Neural cell (in vitro differentiated cells): ENCODE measurements around the gene C11orf87. TPM values are rescaled to one million over a fixed set of nuclear protein-coding genes. Genes with fewer than 3 reads are reported as not detected.

Experiments used
- H2AFZ ChIP-seq: fragments of 200-600, 300-800 bp; sonication (generic), shearing (Covaris generic); 2 replicates; pipeline ENCODE4 v1.6.0; 2014; ENCODE audit warnings: low read depth, mild to moderate bottlenecking, antibody characterized with exemption, low read length, moderate library complexity
- H3F3A ChIP-seq: fragments of 200-600 bp; shearing (Covaris generic); 2 replicates; pipeline ENCODE4 v1.6.1; 2016; ENCODE audit warnings: mild to moderate bottlenecking, moderate library complexity, mixed read lengths, antibody characterized with exemption, low read length; ENCODE audit not compliant: insufficient read depth, poor library complexity, severe bottlenecking
- H3K27ac ChIP-seq: fragments of 200-600, 300-800 bp; sonication (generic), shearing (Covaris generic); 2 replicates; pipeline ENCODE4 v1.5.1; 2014; ENCODE audit warnings: mild to moderate bottlenecking, low read length, moderate library complexity
- H3K27me3 ChIP-seq: fragments of 300-800, 200-600 bp; sonication (generic), shearing (Covaris generic); 2 replicates; pipeline ENCODE4 v1.6.0; 2014; ENCODE audit warnings: mild to moderate bottlenecking, low read depth, low read length, moderate library complexity; ENCODE audit not compliant: insufficient read depth
- H3K36me3 ChIP-seq: fragments of 300-800, 200-600 bp; sonication (generic), shearing (Covaris generic); 2 replicates; pipeline ENCODE4 v1.5.1; 2014; ENCODE audit warnings: mild to moderate bottlenecking, antibody characterized with exemption, low read length, moderate library complexity; ENCODE audit not compliant: insufficient read depth
- H3K4me2 ChIP-seq: fragments of 300-800, 200-600 bp; sonication (generic), shearing (Covaris generic); 2 replicates; pipeline ENCODE4 v1.6.0; 2014; ENCODE audit warnings: mild to moderate bottlenecking, low read length
- H3K4me3 ChIP-seq: fragments of 300-800, 200-600 bp; sonication (generic), shearing (Covaris generic); 2 replicates; pipeline ENCODE4 v1.5.1; 2014; ENCODE audit warnings: mild to moderate bottlenecking, low read length, moderate library complexity
- H3K79me2 ChIP-seq: fragments of 200-600 bp; shearing (Covaris generic); replicated peaks from 2 replicates; pipeline ENCODE4 v1.6.0; 2014; ENCODE audit warnings: mild to moderate bottlenecking, low read length, moderate library complexity; ENCODE audit not compliant: insufficient read depth
- H3K9ac ChIP-seq: fragments of 300-800, 200-600 bp; sonication (generic), shearing (Covaris generic); 2 replicates; pipeline ENCODE4 v1.6.1; 2016; ENCODE audit warnings: mild to moderate bottlenecking, low read length, mixed read lengths
- H3K9me2 ChIP-seq: fragments of 200-600 bp; shearing (Covaris generic); 2 replicates; pipeline ENCODE4 v1.6.1; 2016; ENCODE audit warnings: mild to moderate bottlenecking, low read length, mixed read lengths; ENCODE audit not compliant: insufficient read depth
- H3K9me3 ChIP-seq: fragments of 200-600, 300-800 bp; sonication (generic), shearing (Covaris generic); 2 replicates; pipeline ENCODE4 v1.6.1; 2016; ENCODE audit warnings: mild to moderate bottlenecking, mixed run types, low read length, moderate library complexity, mixed read lengths
- H4K20me1 ChIP-seq: fragments of 200-600 bp; shearing (Covaris generic); 2 replicates; pipeline ENCODE4 v1.6.1; 2016; ENCODE audit warnings: mild to moderate bottlenecking, mixed run types; ENCODE audit not compliant: insufficient read depth
- EP300 ChIP-seq: fragments of 450-650 bp; conservative IDR thresholded peaks from 2 replicates; pipeline ENCODE4 v1.6.1; 2014; ENCODE audit warnings: antibody characterized with exemption, mild to moderate bottlenecking, moderate library complexity; ENCODE audit not compliant: poor library complexity, severe bottlenecking
- EZH2 ChIP-seq: fragments of 200-600, 300-800 bp; shearing (Covaris generic), sonication (generic); IDR thresholded peaks from 2 replicates; pipeline ENCODE4 v1.6.1; 2014; ENCODE audit warnings: antibody characterized with exemption, low read length, borderline replicate concordance, mild to moderate bottlenecking; ENCODE audit not compliant: insufficient read depth, poor library complexity, severe bottlenecking
- MXI1 ChIP-seq: fragments of 450-650 bp; conservative IDR thresholded peaks from 2 replicates; pipeline ENCODE4 v1.6.1; 2014; ENCODE audit warnings: antibody characterized with exemption, mild to moderate bottlenecking; ENCODE audit not compliant: poor library complexity, severe bottlenecking
- POLR2AphosphoS5 ChIP-seq: IDR thresholded peaks from 2 replicates; pipeline ENCODE4 v1.6.1; 2012
- RAD21 ChIP-seq: fragments of 450-650 bp; conservative IDR thresholded peaks from 2 replicates; pipeline ENCODE4 v1.6.1; 2014; ENCODE audit warnings: antibody characterized with exemption, mild to moderate bottlenecking, moderate library complexity
- SMC3 ChIP-seq: fragments of 450-650 bp; conservative IDR thresholded peaks from 2 replicates; pipeline ENCODE4 v1.6.1; 2014; ENCODE audit warnings: antibody characterized with exemption, mild to moderate bottlenecking, moderate library complexity; ENCODE audit not compliant: poor library complexity
- TAF1 ChIP-seq: IDR thresholded peaks from 2 replicates; pipeline ENCODE4 v1.6.1; 2012; ENCODE audit warnings: low read depth
- polyA minus RNA-seq: library from RNA; depleted of rRNA, polyadenylated mRNA; stranded (reverse); fragments of >200 nt; gene quantifications from 2 replicates; pipeline ENCODE4 v1.2.3, GENCODE V29; 2014
- polyA plus RNA-seq: library from polyadenylated mRNA; depleted of rRNA; stranded (reverse); fragments of >200 nt; gene quantifications from 2 replicates; pipeline ENCODE4 v1.2.3, GENCODE V29; 2014
- TF ChIP-seq, protein P1 (sequence below): fragments of 450-650 bp; IDR thresholded peaks from 2 replicates; pipeline ENCODE4 v1.5.1; 2014; ENCODE audit warnings: antibody characterized with exemption, mild to moderate bottlenecking, moderate library complexity; ENCODE audit not compliant: poor library complexity, severe bottlenecking
- TF ChIP-seq, protein P2 (sequence below): IDR thresholded peaks from 2 replicates; pipeline ENCODE4 v1.6.1; 2012; ENCODE audit warnings: borderline replicate concordance

The C11orf87 gene
- polyA plus RNA-seq (7.3 and 8.6 TPM in 2 replicates), polyA minus RNA-seq (12.9 and 14.9 TPM in 2 replicates)

DNA sequence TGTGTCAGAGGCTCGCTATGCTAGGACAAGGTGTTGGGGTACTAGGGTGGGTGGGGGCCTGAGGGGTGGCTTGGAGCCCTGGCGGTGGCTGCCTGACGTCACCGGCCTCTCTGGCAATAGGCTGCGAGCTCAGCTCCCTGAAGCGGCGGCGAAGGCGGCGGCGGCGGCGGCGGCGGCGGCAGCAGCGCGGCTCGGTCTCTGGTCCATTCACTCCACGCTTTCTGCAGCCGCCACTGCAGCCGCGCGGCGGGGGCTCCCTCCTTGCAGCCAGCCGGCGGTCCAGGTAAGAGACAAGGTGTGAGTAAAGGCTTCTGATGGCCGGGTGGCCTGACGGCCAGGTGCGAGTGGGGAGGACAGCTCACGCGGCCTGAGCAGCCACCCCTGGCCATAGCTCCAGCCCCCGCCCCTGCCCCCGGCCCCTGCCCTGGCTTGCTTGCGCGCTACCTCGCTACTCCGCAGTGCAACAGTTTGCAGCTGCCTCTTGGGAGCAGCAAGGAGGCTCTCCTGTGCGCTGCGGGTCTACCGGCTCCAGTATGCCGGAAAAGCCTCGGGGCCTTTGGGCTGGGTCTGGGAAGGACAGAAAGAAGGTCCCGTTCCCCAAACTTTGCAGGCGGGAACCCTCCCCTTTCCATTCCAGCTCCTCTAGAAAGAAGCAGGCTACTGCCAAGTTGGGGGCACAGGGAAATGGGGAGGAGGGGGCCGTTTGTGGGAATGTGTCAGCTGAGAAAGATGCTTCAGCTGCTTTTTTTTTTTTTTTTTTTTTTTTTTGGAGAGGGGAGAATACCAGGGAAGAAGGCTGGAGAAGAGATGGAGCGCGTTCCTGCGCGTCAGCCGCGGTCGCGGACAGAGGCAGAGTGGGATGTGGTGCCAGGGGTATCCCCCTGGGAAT is at the start of gene C11orf87:
Gene C11orf87, plus strand, starts transcription at position 210 of the 889 bp plus-strand sequence. CDS start 1,444 bp downstream, outside the sequence.
- H3K9ac ChIP-seq: peak within 1 kb of the TSS; percentile 66

DNA sequence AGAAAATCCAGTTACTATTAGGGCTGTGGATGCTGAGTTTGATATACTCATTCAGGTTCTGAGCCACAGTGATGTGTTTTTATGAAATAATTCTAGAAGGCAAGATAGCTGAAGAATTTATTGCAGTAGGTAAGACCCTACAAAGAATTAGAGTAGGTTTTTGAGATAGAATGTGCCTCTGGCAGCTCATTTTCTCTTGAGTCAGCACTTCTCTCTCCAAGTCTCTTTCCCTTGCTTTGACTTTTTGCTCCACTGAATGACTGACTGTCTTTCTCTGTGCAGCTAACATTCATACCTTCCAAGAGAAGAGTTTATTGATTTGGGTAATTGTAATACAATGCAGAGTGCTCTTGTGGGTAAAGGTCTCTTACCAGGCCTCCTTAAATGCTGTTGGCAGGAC is 48.0 kb upstream of the C11orf87 start:
- H3K9ac ChIP-seq: no peak overlapping the region
- H3K4me3 ChIP-seq: no peak overlapping the region
- H3K9me3 ChIP-seq: no peaks in the 10 kb centered on the region
- H3K79me2 ChIP-seq: no peaks in the 10 kb centered on the region
- TF ChIP-seq, protein P1, sequence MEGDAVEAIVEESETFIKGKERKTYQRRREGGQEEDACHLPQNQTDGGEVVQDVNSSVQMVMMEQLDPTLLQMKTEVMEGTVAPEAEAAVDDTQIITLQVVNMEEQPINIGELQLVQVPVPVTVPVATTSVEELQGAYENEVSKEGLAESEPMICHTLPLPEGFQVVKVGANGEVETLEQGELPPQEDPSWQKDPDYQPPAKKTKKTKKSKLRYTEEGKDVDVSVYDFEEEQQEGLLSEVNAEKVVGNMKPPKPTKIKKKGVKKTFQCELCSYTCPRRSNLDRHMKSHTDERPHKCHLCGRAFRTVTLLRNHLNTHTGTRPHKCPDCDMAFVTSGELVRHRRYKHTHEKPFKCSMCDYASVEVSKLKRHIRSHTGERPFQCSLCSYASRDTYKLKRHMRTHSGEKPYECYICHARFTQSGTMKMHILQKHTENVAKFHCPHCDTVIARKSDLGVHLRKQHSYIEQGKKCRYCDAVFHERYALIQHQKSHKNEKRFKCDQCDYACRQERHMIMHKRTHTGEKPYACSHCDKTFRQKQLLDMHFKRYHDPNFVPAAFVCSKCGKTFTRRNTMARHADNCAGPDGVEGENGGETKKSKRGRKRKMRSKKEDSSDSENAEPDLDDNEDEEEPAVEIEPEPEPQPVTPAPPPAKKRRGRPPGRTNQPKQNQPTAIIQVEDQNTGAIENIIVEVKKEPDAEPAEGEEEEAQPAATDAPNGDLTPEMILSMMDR: no peak
- TF ChIP-seq RAD21 (no peak), MXI1 (no peak), EP300 (no peak), TAF1 (no peak), EZH2 (no peak)
- H2AFZ ChIP-seq: no peak overlapping the region
- H3K27me3 ChIP-seq: no peaks in the 10 kb centered on the region
- no peaks in the 10 kb centered on the region for H3K9me2 ChIP-seq
- no peak overlapping the region for H3K4me2 ChIP-seq
- H3K36me3 ChIP-seq: no peaks in the 10 kb centered on the region
- no peaks in the 10 kb centered on the region for H3F3A ChIP-seq
- no peak overlapping the region for H3K27ac ChIP-seq
- H4K20me1 ChIP-seq: no peaks in the 10 kb centered on the region

More for the DNA sequence above, at the start of gene C11orf87:
- Histone ChIP-seq H3K36me3 (no peaks in the 10 kb centered on the region), H3K27ac (peak within 1 kb of the TSS; percentile 7), H3K4me3 (peak within 1 kb of the TSS; percentile 76), H4K20me1 (no peaks in the 10 kb centered on the region), H2AFZ (peak within 1 kb of the TSS; percentile 6), H3F3A (no peaks in the 10 kb centered on the region), H3K27me3 (peaks cover 25% of the 10 kb centered on the region), H3K9me2 (no peaks in the 10 kb centered on the region), H3K79me2 (no peaks in the 10 kb centered on the region), H3K9me3 (no peaks in the 10 kb centered on the region), H3K4me2 (peak within 1 kb of the TSS; percentile 85)
- TF ChIP-seq POLR2AphosphoS5 (peak; percentile 13), TAF1 (no peak), EZH2 (no peak), EP300 (no peak)

DNA sequence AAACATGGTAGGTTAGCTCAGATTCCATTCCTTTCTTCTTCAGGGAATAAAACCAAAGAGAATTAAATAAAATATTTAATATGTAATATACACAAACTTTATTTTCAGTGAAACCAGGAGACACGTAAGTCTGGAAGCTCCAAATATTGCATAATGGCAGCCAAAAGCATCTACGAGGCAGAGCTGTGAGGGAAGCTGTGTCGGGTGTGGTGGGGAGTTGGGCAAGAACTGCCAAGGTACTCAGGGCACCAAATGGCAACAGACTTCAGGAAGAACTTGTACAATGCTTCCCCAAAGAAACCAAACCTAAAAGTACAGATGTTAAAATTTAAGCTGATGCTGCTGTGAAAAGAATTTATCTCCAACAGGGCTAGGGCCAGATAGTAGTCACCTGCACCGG is 47.5 kb upstream of the C11orf87 start:
- Histone ChIP-seq H2AFZ (no peak overlapping the region), H3K9me2 (no peaks in the 10 kb centered on the region), H3K9ac (no peak overlapping the region), H3K4me3 (no peak overlapping the region), H3K27ac (no peak overlapping the region), H3F3A (no peaks in the 10 kb centered on the region), H3K9me3 (no peaks in the 10 kb centered on the region), H3K36me3 (no peaks in the 10 kb centered on the region), H3K79me2 (no peaks in the 10 kb centered on the region), H3K4me2 (no peak overlapping the region), H3K27me3 (no peaks in the 10 kb centered on the region), H4K20me1 (no peaks in the 10 kb centered on the region)
- TF ChIP-seq EZH2: no peak
- TF ChIP-seq TAF1: no peak
- no peak for TF ChIP-seq MXI1
- no peak for TF ChIP-seq EP300
- TF ChIP-seq, protein P1: no peak
- TF ChIP-seq SMC3: no peak
- TF ChIP-seq, protein P2, sequence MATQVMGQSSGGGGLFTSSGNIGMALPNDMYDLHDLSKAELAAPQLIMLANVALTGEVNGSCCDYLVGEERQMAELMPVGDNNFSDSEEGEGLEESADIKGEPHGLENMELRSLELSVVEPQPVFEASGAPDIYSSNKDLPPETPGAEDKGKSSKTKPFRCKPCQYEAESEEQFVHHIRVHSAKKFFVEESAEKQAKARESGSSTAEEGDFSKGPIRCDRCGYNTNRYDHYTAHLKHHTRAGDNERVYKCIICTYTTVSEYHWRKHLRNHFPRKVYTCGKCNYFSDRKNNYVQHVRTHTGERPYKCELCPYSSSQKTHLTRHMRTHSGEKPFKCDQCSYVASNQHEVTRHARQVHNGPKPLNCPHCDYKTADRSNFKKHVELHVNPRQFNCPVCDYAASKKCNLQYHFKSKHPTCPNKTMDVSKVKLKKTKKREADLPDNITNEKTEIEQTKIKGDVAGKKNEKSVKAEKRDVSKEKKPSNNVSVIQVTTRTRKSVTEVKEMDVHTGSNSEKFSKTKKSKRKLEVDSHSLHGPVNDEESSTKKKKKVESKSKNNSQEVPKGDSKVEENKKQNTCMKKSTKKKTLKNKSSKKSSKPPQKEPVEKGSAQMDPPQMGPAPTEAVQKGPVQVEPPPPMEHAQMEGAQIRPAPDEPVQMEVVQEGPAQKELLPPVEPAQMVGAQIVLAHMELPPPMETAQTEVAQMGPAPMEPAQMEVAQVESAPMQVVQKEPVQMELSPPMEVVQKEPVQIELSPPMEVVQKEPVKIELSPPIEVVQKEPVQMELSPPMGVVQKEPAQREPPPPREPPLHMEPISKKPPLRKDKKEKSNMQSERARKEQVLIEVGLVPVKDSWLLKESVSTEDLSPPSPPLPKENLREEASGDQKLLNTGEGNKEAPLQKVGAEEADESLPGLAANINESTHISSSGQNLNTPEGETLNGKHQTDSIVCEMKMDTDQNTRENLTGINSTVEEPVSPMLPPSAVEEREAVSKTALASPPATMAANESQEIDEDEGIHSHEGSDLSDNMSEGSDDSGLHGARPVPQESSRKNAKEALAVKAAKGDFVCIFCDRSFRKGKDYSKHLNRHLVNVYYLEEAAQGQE: no peak
- TF ChIP-seq RAD21: no peak
- TF ChIP-seq POLR2AphosphoS5: no peak
